ENCODE data around the gene SYNGAP1. TPM values are rescaled to one million over a fixed set of nuclear protein-coding genes. Genes with fewer than 3 reads are reported as not detected.

Gene SYNGAP1
- total and polyA plus RNA-seq, 9 of the 15 experiments (the other 6 are each of a cell fraction or from before 2014, with no cell fraction given), result 0.01 to 22.8 (median 3.2) TPM

- TF ChIP-seq, protein P1, sequence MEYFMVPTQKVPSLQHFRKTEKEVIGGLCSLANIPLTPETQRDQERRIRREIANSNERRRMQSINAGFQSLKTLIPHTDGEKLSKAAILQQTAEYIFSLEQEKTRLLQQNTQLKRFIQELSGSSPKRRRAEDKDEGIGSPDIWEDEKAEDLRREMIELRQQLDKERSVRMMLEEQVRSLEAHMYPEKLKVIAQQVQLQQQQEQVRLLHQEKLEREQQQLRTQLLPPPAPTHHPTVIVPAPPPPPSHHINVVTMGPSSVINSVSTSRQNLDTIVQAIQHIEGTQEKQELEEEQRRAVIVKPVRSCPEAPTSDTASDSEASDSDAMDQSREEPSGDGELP (CRISPR knock-in tag; IDR thresholded peaks at IDR 0.05; ENCODE audit: borderline replicate concordance), result peak; percentile 94
- peak; percentile 58 for TF ChIP-seq SP2 (IDR thresholded peaks at IDR 0.05; ENCODE audit: extremely low read depth, low read depth, low read length, poor library complexity, severe bottlenecking)
- TF ChIP-seq, protein P2, sequence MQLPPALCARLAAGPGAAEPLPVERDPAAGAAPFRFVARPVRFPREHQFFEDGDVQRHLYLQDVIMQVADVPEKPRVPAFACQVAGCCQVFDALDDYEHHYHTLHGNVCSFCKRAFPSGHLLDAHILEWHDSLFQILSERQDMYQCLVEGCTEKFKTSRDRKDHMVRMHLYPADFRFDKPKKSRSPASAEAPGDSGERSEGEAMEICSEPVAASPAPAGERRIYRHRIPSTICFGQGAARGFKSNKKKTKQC (CRISPR knock-in tag; IDR thresholded peaks at IDR 0.05), result 0 out of 2 replicates have a peak, but pooled peaks have one; percentile 19
- no peak for TF ChIP-seq MBD1 (CRISPR knock-in tag; IDR thresholded peaks at IDR 0.05)
- TF ChIP-seq TAF15 (IDR thresholded peaks at IDR 0.05; ENCODE audit: low read depth, low read length), result no peak
- no peak for TF ChIP-seq MAFF (IDR thresholded peaks at IDR 0.05; ENCODE audit: low read length)
- peak in 1 of 3 experiments; percentile 93; a peak in 3 of 6 replicates for TF ChIP-seq ZBTB11 (CRISPR knock-in tag; IDR thresholded peaks at IDR 0.05)
- no peak for TF ChIP-seq ZNF324 (CRISPR knock-in tag; IDR thresholded peaks at IDR 0.05)
- peak; percentile 82 for TF ChIP-seq CHD2 (IDR thresholded peaks at IDR 0.05; ENCODE audit: low read depth, low read length)
- peak; percentile 98 for TF ChIP-seq MXI1 (IDR thresholded peaks at IDR 0.05; ENCODE audit: low read depth, low read length)
- peak; percentile 97 for TF ChIP-seq GABPB1 (CRISPR knock-in tag; IDR thresholded peaks at IDR 0.05)
- no peak for TF ChIP-seq ILK (tag; IDR thresholded peaks at IDR 0.05; ENCODE audit: borderline replicate concordance, low read depth)
- TF ChIP-seq ZBTB1 (CRISPR knock-in tag; IDR thresholded peaks at IDR 0.05; ENCODE audit: borderline replicate concordance, low read depth), result no peak; the same call in 1 of the 2 replicates
- TF ChIP-seq, protein P3, sequence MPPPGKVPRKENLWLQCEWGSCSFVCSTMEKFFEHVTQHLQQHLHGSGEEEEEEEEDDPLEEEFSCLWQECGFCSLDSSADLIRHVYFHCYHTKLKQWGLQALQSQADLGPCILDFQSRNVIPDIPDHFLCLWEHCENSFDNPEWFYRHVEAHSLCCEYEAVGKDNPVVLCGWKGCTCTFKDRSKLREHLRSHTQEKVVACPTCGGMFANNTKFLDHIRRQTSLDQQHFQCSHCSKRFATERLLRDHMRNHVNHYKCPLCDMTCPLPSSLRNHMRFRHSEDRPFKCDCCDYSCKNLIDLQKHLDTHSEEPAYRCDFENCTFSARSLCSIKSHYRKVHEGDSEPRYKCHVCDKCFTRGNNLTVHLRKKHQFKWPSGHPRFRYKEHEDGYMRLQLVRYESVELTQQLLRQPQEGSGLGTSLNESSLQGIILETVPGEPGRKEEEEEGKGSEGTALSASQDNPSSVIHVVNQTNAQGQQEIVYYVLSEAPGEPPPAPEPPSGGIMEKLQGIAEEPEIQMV (tag; conservative IDR thresholded peaks at IDR 0.05; ENCODE audit: low read depth), result no peak
- TF ChIP-seq SRSF1 (IDR thresholded peaks at IDR 0.05; ENCODE audit: low read depth, low read length), result no peak
- no peak for TF ChIP-seq KAT2B (IDR thresholded peaks at IDR 0.05; ENCODE audit: low read depth, low read length)
- TF ChIP-seq POLR2G (IDR thresholded peaks at IDR 0.05; ENCODE audit: low read depth, low read length), result peak; percentile 96
Measured at GRCh38 chr6:33454009-33454946, 34.4 kb downstream of the SYNGAP1 start, which contains the start of gene ZBTB9 (continued).
